Measurements from ENCODE around the gene RAB3GAP2.
"Not testable (repeated sequence)": the region's sequence is repeated elsewhere in the genome, so short reads cannot be mapped to it uniquely, and the experiment has no call there.

RAB3GAP2 gene

GRCh38 chr1:220239966-220240365 is 32.3 kb downstream of the RAB3GAP2 start:
- DNase-seq (ENCODE audit: low spot score), result no peak

- DNase-seq (ENCODE audit: low spot score), result no peak
Observed at GRCh38 chr1:220239213-220239612, 33.0 kb downstream of the RAB3GAP2 start.

GRCh38 chr1:220236278-220236677 is 36.0 kb downstream of the RAB3GAP2 start:
- DNase-seq (ENCODE audit: low spot score), result not testable (repeated sequence)

GRCh38 chr1:220235462-220235861 is 36.8 kb downstream of the RAB3GAP2 start:
- no peak for DNase-seq (ENCODE audit: low spot score)

GRCh38 chr1:220233927-220234326 is 38.3 kb downstream of the RAB3GAP2 start:
- DNase-seq (ENCODE audit: low spot score), result no peak

GRCh38 chr1:220229771-220230170 is 42.5 kb downstream of the RAB3GAP2 start:
- DNase-seq (ENCODE audit: low spot score), result no peak

- DNase-seq (ENCODE audit: low spot score), result no peak
Observed at GRCh38 chr1:220227393-220227792, 44.9 kb downstream of the RAB3GAP2 start.

- DNase-seq (ENCODE audit: low spot score), result no peak
Observed at GRCh38 chr1:220226752-220227151, 45.5 kb downstream of the RAB3GAP2 start.

GRCh38 chr1:220225957-220226356 is 46.3 kb downstream of the RAB3GAP2 start:
- DNase-seq (ENCODE audit: low spot score), result no peak

GRCh38 chr1:220224611-220225124 is 47.6 kb downstream of the RAB3GAP2 start:
- DNase-seq (ENCODE audit: low spot score), result no peak

- no peak for DNase-seq (ENCODE audit: low spot score)
Observed at GRCh38 chr1:220224033-220224432, 48.2 kb downstream of the RAB3GAP2 start.

- DNase-seq (ENCODE audit: low spot score), result no peak
Observed at GRCh38 chr1:220222939-220223338, 49.3 kb downstream of the RAB3GAP2 start.

GRCh38 chr1:220221670-220222069 is 50.6 kb downstream of the RAB3GAP2 start:
- DNase-seq (ENCODE audit: low spot score), result no peak

- DNase-seq (ENCODE audit: low spot score), result no peak
Observed at GRCh38 chr1:220221269-220221668, 51.0 kb downstream of the RAB3GAP2 start.

- DNase-seq (ENCODE audit: low spot score), result not testable (repeated sequence)
Observed at GRCh38 chr1:220220699-220221040, 51.6 kb downstream of the RAB3GAP2 start.

GRCh38 chr1:220219865-220220698 is 52.2 kb downstream of the RAB3GAP2 start:
- DNase-seq (ENCODE audit: low spot score), result no peak

GRCh38 chr1:220219136-220219442 is 53.2 kb downstream of the RAB3GAP2 start:
- DNase-seq (ENCODE audit: low spot score), result no peak

- DNase-seq (ENCODE audit: low spot score), result not testable (repeated sequence)
Observed at GRCh38 chr1:220218397-220219135, 53.7 kb downstream of the RAB3GAP2 start.

- DNase-seq (ENCODE audit: low spot score), result no peak
Observed at GRCh38 chr1:220217383-220217988, 54.8 kb downstream of the RAB3GAP2 start.

GRCh38 chr1:220213382-220213983 is 58.8 kb downstream of the RAB3GAP2 start:
- peak; percentile 26 for DNase-seq (ENCODE audit: low spot score)

- no peak for DNase-seq (ENCODE audit: low spot score)
Observed at GRCh38 chr1:220207411-220207810, 64.8 kb downstream of the RAB3GAP2 start.

GRCh38 chr1:220204758-220205157 is 67.5 kb downstream of the RAB3GAP2 start:
- DNase-seq (ENCODE audit: low spot score), result not testable (repeated sequence)
